ENCODE results near the gene TENM4. TPM values are rescaled to one million over a fixed set of nuclear protein-coding genes. Genes with fewer than 3 reads are reported as not detected.

Gene TENM4
- total RNA-seq, 1 donor from 2014 or later: under 0.01 TPM

DNA sequence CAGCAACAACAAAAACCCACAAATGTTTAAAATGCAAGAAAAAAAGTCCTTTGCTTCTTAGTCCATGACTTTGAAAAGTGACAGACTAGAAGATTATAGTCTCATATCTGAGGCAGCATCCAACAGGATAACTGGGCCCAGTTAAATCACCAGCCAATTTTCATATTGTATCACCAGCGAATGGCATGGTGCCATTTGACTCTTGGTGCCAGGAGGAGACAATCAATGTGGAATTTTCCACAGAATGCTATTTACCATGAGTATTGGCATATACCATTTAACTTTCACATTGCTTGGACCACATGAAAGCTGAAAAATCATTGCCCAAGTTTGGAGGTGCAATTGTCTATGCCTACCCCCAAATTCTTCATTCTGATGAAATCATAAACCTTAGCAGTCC is 255.5 kb downstream of the TENM4 start:
- no peak for DNase-seq (ENCODE audit: low read depth, low spot score)

DNA sequence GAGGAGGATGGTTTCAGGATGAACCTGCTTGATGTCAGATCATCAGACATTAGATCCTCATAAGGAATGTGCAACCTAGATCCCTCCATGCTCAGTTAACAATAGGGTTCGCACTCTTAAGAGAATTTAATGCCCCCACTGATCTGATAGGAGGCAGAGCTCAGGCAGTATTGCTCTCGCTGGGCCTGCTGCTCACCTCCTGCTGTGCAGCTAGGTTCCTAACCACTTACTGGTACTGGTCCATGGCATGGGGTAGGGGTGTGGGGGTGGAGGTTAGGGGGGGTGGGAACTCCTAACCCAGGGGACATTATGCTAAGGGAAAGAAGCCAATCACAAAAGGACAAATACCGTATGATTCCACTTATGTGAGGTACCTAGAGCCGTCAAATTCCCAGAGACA is 256.5 kb downstream of the TENM4 start:
- DNase-seq (ENCODE audit: low read depth, low spot score): no peak

DNA sequence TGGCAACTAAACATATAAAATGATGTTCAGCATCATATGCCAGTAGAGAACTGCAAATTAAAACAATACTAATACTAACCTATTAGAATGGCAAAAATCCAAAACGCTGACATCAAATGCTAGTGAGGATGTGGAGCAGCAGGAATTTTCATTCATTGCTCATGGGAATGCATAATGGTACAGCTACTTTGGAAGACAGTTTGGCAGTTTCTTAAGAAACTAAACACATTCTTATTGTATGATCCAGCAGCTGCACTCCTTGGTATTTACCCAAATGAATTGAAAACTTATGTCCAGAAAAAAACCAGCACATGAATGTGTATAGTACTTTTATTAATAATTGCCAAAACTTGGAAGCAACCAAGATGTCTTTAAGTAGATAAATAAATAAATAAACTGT is 258.0 kb downstream of the TENM4 start:
- DNase-seq (ENCODE audit: low read depth, low spot score): no peak

DNA sequence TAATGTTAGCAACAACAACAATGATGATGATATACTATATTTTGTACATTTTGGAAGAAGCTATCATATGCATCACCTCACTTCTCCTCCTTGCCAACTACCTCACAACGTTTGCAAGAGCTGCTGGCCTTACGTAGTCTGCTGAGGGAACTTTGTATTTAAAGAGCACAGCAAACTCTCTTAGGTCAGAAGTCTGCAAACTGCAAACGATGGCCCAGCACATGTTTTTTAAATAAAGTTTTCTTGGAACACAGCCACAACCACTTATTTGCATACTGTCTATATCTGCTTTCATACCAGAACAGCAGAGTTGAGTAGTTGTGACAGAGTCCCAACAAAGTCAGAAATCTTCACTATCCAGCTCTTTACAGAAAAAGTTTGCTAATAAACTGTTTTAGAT is 261.7 kb downstream of the TENM4 start:
- no peak for DNase-seq (ENCODE audit: low read depth, low spot score)

DNA sequence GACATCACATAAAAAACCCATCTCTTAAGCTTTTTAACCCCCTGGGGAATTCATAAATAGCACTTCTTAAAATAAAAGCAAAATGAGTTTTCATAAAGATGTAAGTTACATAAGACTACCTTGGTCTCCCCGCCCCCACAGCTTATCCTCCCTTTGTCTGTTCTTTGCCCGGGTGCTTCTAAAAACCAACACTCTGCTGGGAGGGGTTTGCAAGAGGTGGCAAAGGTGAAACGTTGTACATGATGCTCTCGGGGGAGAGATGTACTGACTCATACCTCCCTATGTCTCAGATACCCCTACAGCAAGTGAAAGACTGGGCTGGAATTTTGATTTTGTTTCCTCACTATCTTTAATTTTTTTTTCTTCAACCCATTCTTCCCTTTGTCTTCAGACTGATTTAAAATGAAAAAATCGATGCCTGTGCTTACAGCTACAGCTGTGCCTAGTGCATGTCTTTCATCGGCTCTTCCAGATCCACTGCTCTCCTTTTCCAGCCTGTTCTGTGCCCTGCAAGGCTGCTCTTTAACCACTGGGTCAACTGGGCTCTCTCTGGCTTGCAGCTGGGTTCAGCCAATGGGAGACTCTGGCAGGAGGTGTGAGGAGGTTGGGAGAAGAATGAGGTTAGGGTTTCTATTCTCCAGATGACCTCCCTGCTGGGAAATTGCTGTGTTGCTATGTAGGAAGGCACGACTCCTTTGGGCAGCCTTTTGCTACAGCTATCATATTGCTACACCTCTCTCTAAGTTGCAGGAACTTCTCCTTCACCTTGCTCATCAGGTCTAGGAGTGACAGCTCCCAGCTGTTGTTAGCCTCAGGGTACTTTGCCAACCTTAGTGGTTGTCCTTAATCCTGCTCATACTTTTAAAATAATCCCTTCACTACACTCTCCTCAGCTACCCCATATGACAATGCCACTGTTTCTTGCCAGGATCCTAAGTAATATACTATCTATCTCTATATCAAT is 266.5 kb downstream of the TENM4 start:
- no peak for DNase-seq (ENCODE audit: low read depth, low spot score)

DNA sequence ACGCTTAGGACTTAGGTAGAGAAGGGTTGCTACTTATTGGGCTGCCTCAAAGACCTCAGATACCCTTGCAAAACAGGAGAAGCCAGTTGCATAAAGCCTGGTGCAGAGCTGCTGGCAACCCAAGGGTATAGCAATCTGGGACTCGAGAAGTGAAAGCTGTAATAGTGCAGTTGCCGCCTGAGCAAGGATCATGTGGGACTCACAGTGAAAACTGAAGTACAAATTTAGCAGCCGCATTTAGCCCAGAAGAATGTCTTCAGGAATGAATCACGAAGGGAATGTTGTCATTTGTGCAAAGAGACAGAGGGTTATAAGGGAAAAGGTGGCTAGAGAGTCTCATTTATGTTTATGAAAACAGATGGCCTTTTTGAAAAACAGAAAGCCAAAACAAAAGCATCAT is 267.2 kb downstream of the TENM4 start:
- no peak for DNase-seq (ENCODE audit: low read depth, low spot score)

DNA sequence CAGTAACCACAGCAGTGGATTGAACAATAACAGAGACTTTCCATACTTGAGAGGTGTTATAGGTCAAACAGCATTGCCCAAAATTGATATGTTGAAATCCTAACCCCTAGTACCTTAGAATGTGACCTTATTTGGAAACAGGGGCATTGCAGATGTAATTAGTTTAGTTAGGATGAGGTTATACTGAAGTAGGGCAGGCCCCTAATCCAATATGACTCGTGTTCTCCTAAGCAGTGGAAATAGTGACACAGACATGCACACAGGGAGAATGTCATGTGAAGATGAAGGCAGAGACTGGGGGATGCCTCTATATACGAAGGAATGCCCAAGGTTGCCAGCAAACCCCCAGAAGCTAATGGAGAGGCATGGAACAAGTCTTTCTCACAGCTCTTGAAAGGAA is 270.5 kb downstream of the TENM4 start:
- no peak for DNase-seq (ENCODE audit: low read depth, low spot score)

DNA sequence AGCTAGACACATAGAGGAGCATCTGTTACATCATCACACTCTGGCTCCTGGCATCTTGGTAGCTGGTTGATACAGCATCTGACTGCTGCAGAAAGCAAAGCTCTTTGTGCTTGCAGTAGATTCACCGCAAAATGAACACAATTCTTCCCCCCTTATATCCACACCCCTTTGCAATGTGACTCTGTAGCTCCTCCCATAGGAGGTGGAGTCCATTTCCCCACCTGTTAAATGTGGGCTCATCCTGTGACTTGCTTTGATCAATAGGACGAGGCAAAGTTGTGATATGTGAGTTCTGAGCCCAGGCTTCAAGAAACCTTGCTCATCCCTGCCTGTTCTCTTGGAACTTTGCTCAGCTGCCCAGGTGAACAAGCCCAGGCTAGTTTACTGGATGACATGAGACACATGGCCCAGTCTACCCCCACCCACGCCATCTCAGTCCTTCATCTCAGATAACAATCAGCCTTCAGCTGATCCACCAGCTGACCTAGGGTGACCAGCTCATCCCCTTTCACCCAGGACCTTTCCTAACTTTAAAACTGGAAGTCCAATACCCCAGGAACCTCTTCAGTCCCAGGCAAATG is 272.2 kb downstream of the TENM4 start:
- no peak for DNase-seq (ENCODE audit: low read depth, low spot score)

DNA sequence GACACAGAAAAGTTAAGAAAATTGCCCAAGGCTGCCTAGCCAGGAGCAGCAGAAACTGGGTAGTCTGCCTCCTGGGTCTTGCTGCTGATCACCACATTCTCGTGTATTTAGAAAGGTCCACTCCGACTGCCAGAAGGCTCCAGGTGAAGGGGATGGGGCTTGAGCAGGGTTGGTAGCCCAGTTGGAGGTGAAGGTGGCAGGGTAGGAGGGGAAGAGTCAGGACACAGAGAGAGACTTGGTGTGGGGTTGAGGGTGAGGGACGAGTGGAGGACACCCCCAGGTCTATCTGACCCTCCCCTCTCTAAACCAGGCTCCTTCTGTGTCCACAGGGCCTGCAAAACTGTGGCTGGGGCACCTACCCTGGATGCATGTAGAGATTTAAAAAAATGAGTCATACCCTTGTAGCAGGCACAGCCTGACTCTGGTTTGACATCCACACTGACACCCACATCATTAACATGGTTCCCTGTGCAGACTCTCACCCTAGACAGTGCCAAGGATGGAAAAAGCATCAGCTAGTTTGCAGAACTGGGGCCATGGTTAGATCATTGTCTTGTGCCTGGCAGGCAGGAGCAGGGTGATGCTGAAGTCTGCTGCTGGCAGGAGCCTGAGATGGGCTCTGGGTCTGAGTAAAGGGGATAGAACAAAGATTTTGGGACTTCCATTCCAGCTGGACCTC is 273.2 kb downstream of the TENM4 start:
- DNase-seq (ENCODE audit: low read depth, low spot score): no peak

DNA sequence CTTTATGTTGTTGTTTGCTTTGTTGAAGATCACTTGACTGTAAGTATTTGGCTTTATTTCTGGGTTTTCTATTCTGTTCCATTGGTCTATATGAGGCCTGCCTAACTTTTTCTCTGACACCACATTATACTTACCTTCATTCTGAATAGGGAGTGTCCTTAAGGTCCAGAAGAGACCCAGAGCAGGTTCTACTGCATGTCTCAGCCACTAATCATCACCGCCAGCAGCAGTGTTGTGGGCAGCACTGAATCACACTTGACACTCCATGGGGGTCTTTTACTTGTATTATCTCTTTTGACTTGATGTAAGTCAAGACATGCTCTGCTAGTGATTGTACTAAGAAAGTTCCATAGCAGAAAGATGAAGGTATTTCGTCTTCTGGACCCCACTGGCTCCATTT is 274.9 kb downstream of the TENM4 start:
- DNase-seq (ENCODE audit: low read depth, low spot score): no peak

DNA sequence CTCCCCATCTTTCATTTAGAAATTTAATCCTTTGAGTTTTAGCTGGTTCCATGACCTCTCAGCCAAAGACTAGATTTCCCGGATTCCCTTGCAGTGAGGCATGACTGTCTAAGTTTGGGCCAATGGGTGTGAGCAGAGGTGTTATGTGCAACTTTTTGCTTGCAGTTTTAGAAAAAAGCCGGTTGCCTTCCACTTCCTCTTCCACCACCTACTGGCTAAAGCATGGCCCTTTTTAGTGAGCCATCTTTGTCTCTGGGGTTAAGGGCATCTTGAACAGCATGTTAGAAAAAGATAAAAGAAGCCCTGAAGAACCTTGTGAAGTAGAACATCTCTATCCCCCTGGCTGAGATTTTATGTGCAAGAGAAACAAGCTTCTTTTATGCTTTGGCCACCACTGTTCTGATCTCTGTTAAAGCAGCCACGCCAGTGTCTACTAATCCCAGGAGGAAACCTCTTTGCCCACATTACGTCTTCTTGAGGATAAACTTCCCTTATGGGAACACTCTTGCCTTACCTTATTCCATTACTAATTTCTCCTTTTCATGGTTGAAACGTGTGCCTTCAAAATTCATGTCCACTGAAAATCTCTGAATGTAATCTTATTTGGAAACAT is 279.9 kb downstream of the TENM4 start:
- no peak for DNase-seq (ENCODE audit: low read depth, low spot score)

DNA sequence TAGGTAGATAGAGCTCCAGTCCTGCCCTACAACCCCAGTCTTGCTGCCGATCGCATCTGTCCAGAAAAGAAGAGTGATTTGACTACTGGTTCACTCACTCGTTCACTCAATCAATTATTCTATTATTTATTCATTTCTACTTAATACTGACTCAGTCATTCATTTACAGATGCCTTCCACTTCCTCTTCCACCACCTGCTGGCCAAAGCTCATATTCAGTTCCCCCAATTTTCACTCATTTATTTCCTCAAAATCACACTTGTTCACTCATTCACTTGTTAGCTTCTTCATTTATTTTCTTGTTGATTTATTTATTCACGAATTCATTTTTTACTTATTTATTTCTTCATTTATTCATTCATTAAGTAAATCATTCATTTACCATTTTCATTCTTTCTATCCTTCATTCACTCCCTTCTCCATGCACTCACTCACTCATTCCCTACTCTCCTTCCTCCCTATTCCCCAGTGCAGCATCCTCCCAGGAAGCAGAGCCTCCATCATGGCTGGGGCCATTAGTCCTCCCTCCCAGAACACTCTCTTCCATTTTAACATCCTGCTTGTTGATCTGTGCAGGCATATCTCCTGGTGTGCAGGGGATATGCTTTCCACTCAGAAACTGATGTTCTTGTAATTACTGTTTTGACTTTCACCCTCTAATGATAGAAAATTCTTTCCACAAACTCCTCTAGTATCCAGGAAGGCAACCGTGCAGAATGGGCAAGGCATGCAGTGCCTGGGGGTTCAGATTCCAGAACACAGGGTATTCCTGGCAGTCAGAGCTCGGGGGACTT is 281.0 kb downstream of the TENM4 start:
- DNase-seq (ENCODE audit: low read depth, low spot score): no peak

DNA sequence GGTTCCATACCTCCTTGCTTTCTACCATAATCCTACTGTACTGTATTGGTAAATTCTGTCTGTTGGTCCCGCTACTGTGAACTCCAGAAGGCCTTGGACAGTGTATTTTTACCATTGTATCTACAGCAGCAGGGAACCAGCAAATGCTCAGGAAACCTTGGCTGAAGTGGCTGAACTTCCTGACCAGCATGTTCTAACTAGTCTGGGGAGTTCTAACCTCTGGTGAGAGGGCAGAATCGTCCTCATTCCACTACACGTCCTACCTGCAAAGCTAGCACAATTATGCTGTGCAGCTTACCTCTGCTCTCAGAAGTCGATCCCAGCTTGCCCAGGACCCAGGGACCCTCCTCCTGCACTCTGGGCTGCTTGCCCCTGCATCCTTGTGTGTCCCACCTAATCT is 283.1 kb downstream of the TENM4 start:
- no peak for DNase-seq (ENCODE audit: low read depth, low spot score)

DNA sequence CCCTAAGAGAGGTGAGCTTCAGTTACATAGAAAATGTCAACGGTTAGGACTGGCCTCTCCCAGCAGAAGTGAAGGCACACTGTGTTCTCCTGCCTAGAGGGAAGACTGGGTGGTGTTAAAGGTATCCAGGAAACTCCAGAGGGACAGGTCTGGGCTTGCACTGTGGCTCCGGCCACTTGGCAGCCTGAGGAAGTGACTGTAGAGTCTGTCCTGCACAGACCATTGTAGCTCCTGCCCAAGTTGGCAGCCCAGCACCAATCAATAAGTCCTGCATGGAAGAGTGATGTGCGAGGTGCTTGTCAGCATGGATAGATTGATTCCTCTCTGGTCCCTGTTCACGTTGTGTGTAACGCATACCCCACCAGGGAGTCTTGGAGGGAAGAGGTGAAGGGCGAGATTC is 284.8 kb downstream of the TENM4 start:
- DNase-seq (ENCODE audit: low read depth, low spot score): no peak

DNA sequence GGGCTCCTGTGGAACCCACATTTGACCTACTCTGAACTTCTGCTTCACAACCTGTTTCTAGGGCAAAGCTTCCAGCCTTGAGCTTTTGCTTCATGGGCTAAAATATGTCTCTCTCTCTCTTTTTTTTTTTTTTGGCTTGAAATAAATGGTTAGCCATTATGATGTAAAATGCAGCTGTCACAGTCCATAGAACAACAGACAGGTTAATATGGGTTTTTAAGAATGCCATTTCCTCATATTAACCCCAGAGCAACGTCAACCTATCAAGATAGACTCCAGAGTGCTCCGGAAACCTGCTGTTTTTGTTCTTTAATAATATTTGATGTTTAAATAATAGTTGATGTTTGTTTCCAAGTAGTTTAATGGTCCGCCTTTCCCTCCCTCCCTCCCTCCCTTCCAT is 285.6 kb downstream of the TENM4 start:
- no peak for DNase-seq (ENCODE audit: low read depth, low spot score)

DNA sequence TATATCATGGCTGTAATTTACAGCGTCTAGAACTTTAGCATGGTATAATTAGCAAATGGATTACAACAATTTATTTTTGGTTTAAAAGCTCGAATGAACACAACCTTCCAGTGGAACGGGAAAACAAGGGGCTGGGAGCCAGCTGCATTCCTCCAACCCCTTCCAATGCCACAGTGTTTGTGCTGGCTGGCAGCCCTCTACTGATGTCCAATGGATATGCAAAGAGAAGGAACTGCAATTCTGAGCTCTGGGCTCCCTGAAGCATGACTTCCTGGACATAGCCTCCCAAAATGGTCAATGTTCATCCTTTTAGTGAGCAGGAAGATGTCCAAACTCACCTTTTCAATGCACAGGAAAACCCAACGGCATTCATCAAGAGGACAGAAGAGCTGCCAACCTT is 288.3 kb downstream of the TENM4 start:
- DNase-seq (ENCODE audit: low read depth, low spot score): no peak

DNA sequence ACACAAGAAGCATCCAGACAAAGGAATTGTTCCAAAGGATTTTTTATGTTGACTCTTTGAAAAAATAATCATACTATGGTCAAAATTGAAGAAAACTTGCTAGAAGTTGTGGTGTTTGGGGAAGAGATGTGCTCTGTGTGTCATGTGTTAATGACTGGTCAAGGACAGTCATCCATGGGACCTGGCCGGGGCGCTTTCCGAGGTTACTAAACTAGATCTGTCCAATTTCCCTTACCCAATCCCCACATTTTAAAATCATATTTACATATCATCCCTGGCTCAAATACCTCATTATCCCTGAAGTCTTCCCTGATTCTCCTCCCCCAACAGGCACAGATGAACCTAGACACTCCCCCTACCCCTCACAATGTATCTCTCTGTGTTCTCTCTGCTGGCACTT is 289.4 kb downstream of the TENM4 start:
- no peak for DNase-seq (ENCODE audit: low read depth, low spot score)

DNA sequence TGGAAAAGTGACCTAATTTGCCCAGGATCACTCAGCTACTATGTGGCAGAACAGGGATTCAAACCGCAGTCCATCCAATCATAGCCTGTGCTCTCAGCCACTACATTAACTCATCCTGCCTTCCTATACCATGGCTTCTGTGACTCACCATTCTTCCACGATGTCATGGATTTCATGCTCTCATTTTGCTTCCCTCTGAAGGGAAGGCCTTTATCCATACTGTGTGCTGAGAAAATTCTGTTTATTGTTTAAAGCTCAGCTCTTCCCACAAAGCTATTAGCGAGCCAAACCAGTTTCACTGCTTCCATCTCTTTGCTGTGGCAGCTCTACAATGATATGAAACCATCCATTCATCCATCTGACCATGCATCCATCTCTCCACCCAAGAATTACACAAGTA is 289.9 kb downstream of the TENM4 start:
- DNase-seq (ENCODE audit: low read depth, low spot score): no peak

DNA sequence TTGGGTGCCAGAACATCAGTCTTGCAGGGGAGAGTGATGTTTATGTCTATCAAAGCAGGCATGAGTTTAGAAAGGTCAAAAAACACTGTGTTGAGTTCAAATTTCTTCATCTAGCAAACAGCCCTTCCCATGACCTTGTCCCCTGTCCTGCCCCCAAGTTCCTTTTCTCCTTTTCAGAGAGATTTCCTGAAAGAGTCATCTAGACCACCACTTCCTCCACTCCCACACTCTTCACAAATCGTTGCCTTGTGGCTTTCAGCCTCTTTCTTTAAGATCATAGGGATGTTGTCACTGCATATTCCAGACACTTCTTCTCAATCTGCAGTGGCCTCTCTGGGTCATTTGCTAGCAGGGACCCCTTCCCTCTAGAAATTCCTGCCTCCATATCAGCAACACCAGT is 290.5 kb downstream of the TENM4 start:
- DNase-seq (ENCODE audit: low read depth, low spot score): no peak

DNA sequence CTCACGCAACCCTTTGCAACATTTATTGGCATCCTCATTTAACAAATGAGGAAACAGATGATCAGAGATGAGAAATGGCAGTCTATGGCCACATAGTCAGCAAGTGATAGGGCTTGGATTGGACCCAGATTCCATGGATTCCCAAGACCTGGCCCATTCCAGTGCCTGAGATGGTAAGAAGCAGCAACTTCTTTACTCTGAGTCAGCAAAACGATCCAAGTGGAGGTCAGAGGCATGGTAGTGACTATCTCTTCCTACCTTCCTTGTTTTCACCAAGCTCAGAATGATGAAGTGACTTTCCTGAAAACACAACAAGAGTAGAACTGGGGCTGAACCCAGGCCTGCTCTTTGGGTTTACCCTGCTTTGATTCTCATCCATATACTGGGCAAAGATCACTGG is 293.1 kb downstream of the TENM4 start:
- no peak for DNase-seq (ENCODE audit: low read depth, low spot score)

DNA sequence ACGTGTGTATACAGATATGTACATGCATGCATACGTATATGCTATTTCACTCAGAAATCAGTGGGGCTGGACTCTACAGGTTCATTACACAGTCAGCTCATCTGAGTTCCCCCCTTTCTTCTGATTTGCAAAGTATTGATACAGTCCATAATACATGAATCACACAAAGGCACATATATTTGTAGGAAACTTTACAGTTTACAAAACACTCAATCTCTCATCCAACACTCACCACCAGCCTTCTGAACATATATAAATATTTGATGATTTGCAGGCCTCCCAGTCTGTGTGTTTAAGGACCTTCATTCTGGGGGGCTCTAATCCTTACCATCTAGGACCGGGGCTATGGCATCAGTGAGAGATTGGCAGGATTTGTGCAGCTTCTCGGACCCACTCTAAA is 293.8 kb downstream of the TENM4 start:
- DNase-seq (ENCODE audit: low read depth, low spot score): no peak
